ENCODE data around the gene PTGDS. TPM values are rescaled to one million over a fixed set of nuclear protein-coding genes. Genes with fewer than 3 reads are reported as not detected.

The PTGDS gene
- total and polyA plus RNA-seq, 2 donors (not counting 1 experiment from before 2014, with no cell fraction given): 0.13 TPM; not detected in 1

DNA sequence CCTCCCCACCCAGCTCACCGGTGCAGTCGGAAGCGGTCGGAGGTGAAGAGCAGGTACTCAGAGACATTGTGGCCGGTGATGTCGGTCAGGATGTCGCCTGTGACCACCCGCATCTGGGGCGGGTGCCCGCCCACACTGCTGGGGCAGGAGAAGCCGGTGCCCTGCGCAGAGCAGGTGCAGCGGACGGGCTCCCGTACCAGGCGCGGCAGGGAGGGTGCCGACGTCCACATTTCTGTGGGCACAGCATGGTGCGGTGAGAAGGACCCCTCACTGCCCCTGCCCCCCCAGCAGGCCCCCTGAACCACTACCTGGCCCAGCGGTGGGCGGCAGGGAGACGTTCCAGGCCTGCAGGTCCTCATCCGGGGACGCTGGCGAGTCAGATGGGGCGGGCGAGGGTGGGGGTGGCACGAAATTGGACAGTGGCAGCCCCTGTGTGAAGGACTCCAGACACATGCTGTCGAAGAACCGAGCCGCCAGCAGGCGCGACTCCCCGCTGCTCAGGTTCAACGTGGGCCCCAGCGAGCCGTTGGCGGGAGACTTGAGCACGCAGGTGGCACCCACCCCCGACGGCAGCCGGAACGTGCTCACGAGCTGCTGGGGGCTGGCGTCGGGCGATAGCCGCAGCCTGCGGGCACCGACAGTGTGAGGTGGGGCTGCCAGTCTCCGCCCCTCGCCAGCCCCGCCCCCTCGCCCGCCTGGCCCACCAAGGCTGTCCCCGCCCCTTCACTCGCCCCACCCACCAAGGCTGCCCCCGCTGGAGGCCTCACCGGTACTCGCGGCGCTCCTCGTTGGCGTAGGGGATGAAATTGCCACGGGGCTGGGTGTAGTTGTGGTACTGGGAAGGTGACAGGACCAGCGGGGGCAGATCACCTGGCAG is 35.6 kb downstream of the PTGDS start:
- Histone ChIP-seq H3K4me1 (ENCODE audit: control insufficient read depth in 2 of 2, insufficient read depth in 2 of 2, low read length in 2 of 2) (no peaks in the 10 kb centered on the region), H3K27ac (ENCODE audit: low read length in 2 of 2) (no peak overlapping the region), H3K4me2 (replicated peaks; ENCODE audit: low read depth, low read length, poor library complexity, severe bottlenecking) (no peak overlapping the region), H3K9me3 (ENCODE audit: control extremely low read depth in 1 of 3, control insufficient read depth in 2 of 3, insufficient read depth in 1 of 3, low read length in 2 of 3) (no peaks in the 10 kb centered on the region), H3K79me2 (ENCODE audit: control insufficient read depth, insufficient read depth, low read length) (no peaks in the 10 kb centered on the region), H4K20me1 (ENCODE audit: control insufficient read depth, insufficient read depth, low read length, poor library complexity, severe bottlenecking) (no peaks in the 10 kb centered on the region), H3K4me3 (ENCODE audit: control extremely low read depth in 1 of 5, extremely low read depth in 1 of 5, insufficient read depth in 1 of 5, low read depth in 2 of 5, low read length in 4 of 5) (no peak overlapping the region), H3K9ac (ENCODE audit: low read length) (no peak overlapping the region), H2AFZ (ENCODE audit: insufficient read depth, low read depth, low read length, poor library complexity, severe bottlenecking) (no peak overlapping the region), H3K27me3 (replicated peaks in 1 of 4; ENCODE audit: control extremely low read depth in 1 of 4, control insufficient read depth in 3 of 4, insufficient read depth in 4 of 4, low read length in 3 of 4) (no peaks in the 10 kb centered on the region), H3K36me3 (replicated peaks in 1 of 2; ENCODE audit: control extremely low read depth in 1 of 2, control insufficient read depth in 1 of 2, extremely low read depth in 1 of 2, insufficient read depth in 2 of 2, low read length in 1 of 2) (peaks cover 1 to 5% of the 10 kb centered on the region in 2 experiments)
- Mint-ChIP-seq H3K9me3 (ENCODE audit: insufficient read depth) (no peaks in the 10 kb centered on the region), H3K27ac (no peak overlapping the region), H3K27me3 (no peaks in the 10 kb centered on the region), H3K4me1 (no peaks in the 10 kb centered on the region), H3K4me3 (no peak overlapping the region)
- WGBS (ENCODE audit: insufficient coverage): 95% methylated on average over 55 of the region's 67 CpGs
- CTCF ChIA-PET: no interaction called here
- intact Hi-C loops (cut with micrococcal nuclease): no loop called here
- POLR2A ChIA-PET: no interaction called here
- no peak for ATAC-seq (ENCODE audit: low read depth)
- no peak for DNase-seq
- TF ChIP-seq EZH2 (IDR thresholded peaks at IDR 0.05; ENCODE audit: borderline replicate concordance, insufficient read depth, low read depth, low read length, poor library complexity, severe bottlenecking): no peak
- TF ChIP-seq, protein P1, sequence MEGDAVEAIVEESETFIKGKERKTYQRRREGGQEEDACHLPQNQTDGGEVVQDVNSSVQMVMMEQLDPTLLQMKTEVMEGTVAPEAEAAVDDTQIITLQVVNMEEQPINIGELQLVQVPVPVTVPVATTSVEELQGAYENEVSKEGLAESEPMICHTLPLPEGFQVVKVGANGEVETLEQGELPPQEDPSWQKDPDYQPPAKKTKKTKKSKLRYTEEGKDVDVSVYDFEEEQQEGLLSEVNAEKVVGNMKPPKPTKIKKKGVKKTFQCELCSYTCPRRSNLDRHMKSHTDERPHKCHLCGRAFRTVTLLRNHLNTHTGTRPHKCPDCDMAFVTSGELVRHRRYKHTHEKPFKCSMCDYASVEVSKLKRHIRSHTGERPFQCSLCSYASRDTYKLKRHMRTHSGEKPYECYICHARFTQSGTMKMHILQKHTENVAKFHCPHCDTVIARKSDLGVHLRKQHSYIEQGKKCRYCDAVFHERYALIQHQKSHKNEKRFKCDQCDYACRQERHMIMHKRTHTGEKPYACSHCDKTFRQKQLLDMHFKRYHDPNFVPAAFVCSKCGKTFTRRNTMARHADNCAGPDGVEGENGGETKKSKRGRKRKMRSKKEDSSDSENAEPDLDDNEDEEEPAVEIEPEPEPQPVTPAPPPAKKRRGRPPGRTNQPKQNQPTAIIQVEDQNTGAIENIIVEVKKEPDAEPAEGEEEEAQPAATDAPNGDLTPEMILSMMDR (IDR thresholded peaks at IDR 0.05): no peak

DNA sequence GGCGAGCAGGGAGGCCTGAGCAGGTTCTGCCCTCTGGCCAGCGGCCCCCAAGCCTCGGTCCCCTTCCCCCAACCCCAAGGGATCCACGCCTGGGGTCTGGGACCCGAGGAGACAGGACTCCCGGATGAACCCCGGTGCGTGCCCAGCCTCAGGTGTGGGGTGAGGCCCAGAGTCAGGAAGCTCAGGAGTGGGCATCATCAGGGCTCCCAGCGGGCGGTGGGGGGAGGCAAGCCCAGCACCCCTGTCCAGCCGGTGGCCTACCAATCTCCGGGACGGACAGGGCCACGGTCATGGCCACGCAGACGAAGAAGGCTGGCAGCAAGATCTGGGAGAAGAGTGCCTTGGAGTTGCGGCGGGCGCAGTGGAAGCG is 36.3 kb downstream of the PTGDS start:
- Mint-ChIP-seq H3K27me3 (no peaks in the 10 kb centered on the region), H3K4me3 (no peak overlapping the region), H3K9me3 (ENCODE audit: insufficient read depth) (no peaks in the 10 kb centered on the region), H3K27ac (no peak overlapping the region), H3K4me1 (no peaks in the 10 kb centered on the region)
- no peak overlapping the region for H3K4me2 ChIP-seq (replicated peaks; ENCODE audit: low read depth, low read length, poor library complexity, severe bottlenecking)
- no peak overlapping the region for H3K4me3 ChIP-seq (ENCODE audit: control extremely low read depth in 1 of 5, extremely low read depth in 1 of 5, insufficient read depth in 1 of 5, low read depth in 2 of 5, low read length in 4 of 5)
- H4K20me1 ChIP-seq (ENCODE audit: control insufficient read depth, insufficient read depth, low read length, poor library complexity, severe bottlenecking): no peaks in the 10 kb centered on the region
- no peak for DNase-seq
- H3K27ac ChIP-seq (ENCODE audit: low read length in 2 of 2): no peak overlapping the region
- WGBS (ENCODE audit: insufficient coverage): 97% methylated on average over 20 of the region's 20 CpGs
- peaks cover 1 to 5% of the 10 kb centered on the region in 2 experiments for H3K36me3 ChIP-seq (replicated peaks in 1 of 2; ENCODE audit: control extremely low read depth in 1 of 2, control insufficient read depth in 1 of 2, extremely low read depth in 1 of 2, insufficient read depth in 2 of 2, low read length in 1 of 2)
- H3K4me1 ChIP-seq (ENCODE audit: control insufficient read depth in 2 of 2, insufficient read depth in 2 of 2, low read length in 2 of 2): no peaks in the 10 kb centered on the region
- intact Hi-C loops (cut with micrococcal nuclease): no loop called here
- H3K27me3 ChIP-seq (replicated peaks in 1 of 4; ENCODE audit: control extremely low read depth in 1 of 4, control insufficient read depth in 3 of 4, insufficient read depth in 4 of 4, low read length in 3 of 4): no peaks in the 10 kb centered on the region
- no peak overlapping the region for H3K9ac ChIP-seq (ENCODE audit: low read length)
- H2AFZ ChIP-seq (ENCODE audit: insufficient read depth, low read depth, low read length, poor library complexity, severe bottlenecking): no peak overlapping the region
- ChIA-PET CTCF (no interaction called here), POLR2A (no interaction called here)
- TF ChIP-seq, protein P1 (IDR thresholded peaks at IDR 0.05): no peak
- TF ChIP-seq EZH2 (IDR thresholded peaks at IDR 0.05; ENCODE audit: borderline replicate concordance, insufficient read depth, low read depth, low read length, poor library complexity, severe bottlenecking): no peak
- ATAC-seq (ENCODE audit: low read depth): no peak
- H3K79me2 ChIP-seq (ENCODE audit: control insufficient read depth, insufficient read depth, low read length): no peaks in the 10 kb centered on the region
- no peaks in the 10 kb centered on the region for H3K9me3 ChIP-seq (ENCODE audit: control extremely low read depth in 1 of 3, control insufficient read depth in 2 of 3, insufficient read depth in 1 of 3, low read length in 2 of 3)

Data from B cell (primary cell).